Measurements from ENCODE around the gene MAGEH1.
A peak's percentile ranks its signal among the peaks of the same experiment; 100 is the strongest.
"Not testable (repeated sequence)": the region's sequence is repeated elsewhere in the genome, so short reads cannot be mapped to it uniquely, and the experiment has no call there.

The MAGEH1 gene

GRCh38 chrX:55465791-55466190 is 13.9 kb downstream of the MAGEH1 start:
- H3K36me3 ChIP-seq (ENCODE audit: control insufficient read depth, insufficient read depth, low read length, severe bottlenecking); H3K9ac ChIP-seq (ENCODE audit: low read length): not testable (repeated sequence)

GRCh38 chrX:55479956-55480355 is 28.0 kb downstream of the MAGEH1 start:
- DNase-seq (ENCODE audit: low read depth); H3K4me1 ChIP-seq (ENCODE audit: control insufficient read depth, insufficient read depth, low read length); H3K36me3 ChIP-seq (ENCODE audit: control insufficient read depth, insufficient read depth, low read length, severe bottlenecking); H3K9me3 ChIP-seq (ENCODE audit: control insufficient read depth, low read length); H3K4me3 ChIP-seq (ENCODE audit: low read length); H3K9ac ChIP-seq (ENCODE audit: low read length): not testable (repeated sequence)
- H3K27me3 ChIP-seq (replicated peaks; ENCODE audit: control insufficient read depth, insufficient read depth, low read length) = peaks cover 30% of the 10 kb centered on the region

More at GRCh38 chrX:55465791-55466190, 13.9 kb downstream of the MAGEH1 start:
- H3K27me3 ChIP-seq (replicated peaks; ENCODE audit: control insufficient read depth, insufficient read depth, low read length); H3K9me3 ChIP-seq (ENCODE audit: control insufficient read depth, low read length); DNase-seq (ENCODE audit: low read depth); H3K4me1 ChIP-seq (ENCODE audit: control insufficient read depth, insufficient read depth, low read length); H3K4me3 ChIP-seq (ENCODE audit: low read length): not testable (repeated sequence)

GRCh38 chrX:55480390-55481062 is 28.6 kb downstream of the MAGEH1 start:
- H3K36me3 ChIP-seq (ENCODE audit: control insufficient read depth, insufficient read depth, low read length, severe bottlenecking) = no peaks in the 10 kb centered on the region
- H3K4me3 ChIP-seq (ENCODE audit: low read length) = no peak overlapping the region
- H3K4me1 ChIP-seq (ENCODE audit: control insufficient read depth, insufficient read depth, low read length) = no peaks in the 10 kb centered on the region
- H3K9ac ChIP-seq (ENCODE audit: low read length) = no peak overlapping the region
- H3K27me3 ChIP-seq (replicated peaks; ENCODE audit: control insufficient read depth, insufficient read depth, low read length) = peaks cover 30% of the 10 kb centered on the region
- no peaks in the 10 kb centered on the region for H3K9me3 ChIP-seq (ENCODE audit: control insufficient read depth, low read length)
- DNase-seq (ENCODE audit: low read depth) = no peak

- no peak for DNase-seq (ENCODE audit: low read depth)
- Histone ChIP-seq H3K9ac (ENCODE audit: low read length) (no peak overlapping the region), H3K4me3 (ENCODE audit: low read length) (no peak overlapping the region), H3K27me3 (replicated peaks; ENCODE audit: control insufficient read depth, insufficient read depth, low read length) (peaks cover 30% of the 10 kb centered on the region), H3K36me3 (ENCODE audit: control insufficient read depth, insufficient read depth, low read length, severe bottlenecking) (no peaks in the 10 kb centered on the region), H3K9me3 (ENCODE audit: control insufficient read depth, low read length) (no peaks in the 10 kb centered on the region), H3K4me1 (ENCODE audit: control insufficient read depth, insufficient read depth, low read length) (no peaks in the 10 kb centered on the region)
Measured at GRCh38 chrX:55484948-55485347, 33.0 kb downstream of the MAGEH1 start.

- no peaks in the 10 kb centered on the region for H3K36me3 ChIP-seq (ENCODE audit: control insufficient read depth, insufficient read depth, low read length, severe bottlenecking)
Measured at GRCh38 chrX:55486736-55487135, 34.8 kb downstream of the MAGEH1 start.

GRCh38 chrX:55487143-55487542 is 35.2 kb downstream of the MAGEH1 start:
- Histone ChIP-seq H3K9ac (ENCODE audit: low read length) (no peak overlapping the region), H3K9me3 (ENCODE audit: control insufficient read depth, low read length) (no peaks in the 10 kb centered on the region), H3K4me1 (ENCODE audit: control insufficient read depth, insufficient read depth, low read length) (no peaks in the 10 kb centered on the region), H3K4me3 (ENCODE audit: low read length) (no peak overlapping the region), H3K36me3 (ENCODE audit: control insufficient read depth, insufficient read depth, low read length, severe bottlenecking) (no peaks in the 10 kb centered on the region), H3K27me3 (replicated peaks; ENCODE audit: control insufficient read depth, insufficient read depth, low read length) (peaks cover 21% of the 10 kb centered on the region)
- no peak for DNase-seq (ENCODE audit: low read depth)

More at GRCh38 chrX:55486736-55487135, 34.8 kb downstream of the MAGEH1 start:
- H3K9ac ChIP-seq (ENCODE audit: low read length) = no peak overlapping the region
- no peak overlapping the region for H3K4me3 ChIP-seq (ENCODE audit: low read length)
- peaks cover 21% of the 10 kb centered on the region for H3K27me3 ChIP-seq (replicated peaks; ENCODE audit: control insufficient read depth, insufficient read depth, low read length)
- H3K9me3 ChIP-seq (ENCODE audit: control insufficient read depth, low read length) = no peaks in the 10 kb centered on the region
- peak; percentile 1 for DNase-seq (ENCODE audit: low read depth)
- H3K4me1 ChIP-seq (ENCODE audit: control insufficient read depth, insufficient read depth, low read length) = no peaks in the 10 kb centered on the region

- H3K27me3 ChIP-seq (replicated peaks; ENCODE audit: control insufficient read depth, insufficient read depth, low read length) = peaks cover 13% of the 10 kb centered on the region
- peak overlapping the region; percentile 59 for H3K4me3 ChIP-seq (ENCODE audit: low read length)
- H3K4me1 ChIP-seq (ENCODE audit: control insufficient read depth, insufficient read depth, low read length) = no peaks in the 10 kb centered on the region
- peak; percentile 26 for DNase-seq (ENCODE audit: low read depth)
- no peaks in the 10 kb centered on the region for H3K36me3 ChIP-seq (ENCODE audit: control insufficient read depth, insufficient read depth, low read length, severe bottlenecking)
- no peaks in the 10 kb centered on the region for H3K9me3 ChIP-seq (ENCODE audit: control insufficient read depth, low read length)
- H3K9ac ChIP-seq (ENCODE audit: low read length) = peak overlapping the region; percentile 46
Measured at GRCh38 chrX:55488006-55488592, 36.2 kb downstream of the MAGEH1 start.

- Histone ChIP-seq H3K27me3 (replicated peaks; ENCODE audit: control insufficient read depth, insufficient read depth, low read length) (peaks cover 10% of the 10 kb centered on the region), H3K4me1 (ENCODE audit: control insufficient read depth, insufficient read depth, low read length) (no peaks in the 10 kb centered on the region), H3K36me3 (ENCODE audit: control insufficient read depth, insufficient read depth, low read length, severe bottlenecking) (no peaks in the 10 kb centered on the region), H3K9me3 (ENCODE audit: control insufficient read depth, low read length) (no peaks in the 10 kb centered on the region), H3K4me3 (ENCODE audit: low read length) (peak overlapping the region; percentile 89), H3K9ac (ENCODE audit: low read length) (peak overlapping the region; percentile 89)
- peak; percentile 81 for DNase-seq (ENCODE audit: low read depth)
Measured at GRCh38 chrX:55488593-55489313, 36.8 kb downstream of the MAGEH1 start.

- Histone ChIP-seq H3K9me3 (ENCODE audit: control insufficient read depth, low read length) (no peaks in the 10 kb centered on the region), H3K27me3 (replicated peaks; ENCODE audit: control insufficient read depth, insufficient read depth, low read length) (peaks cover 3% of the 10 kb centered on the region), H3K4me3 (ENCODE audit: low read length) (peak within 1 kb of the TSS; percentile 89), H3K9ac (ENCODE audit: low read length) (peak within 1 kb of the TSS; percentile 89), H3K36me3 (ENCODE audit: control insufficient read depth, insufficient read depth, low read length, severe bottlenecking) (no peaks in the 10 kb centered on the region), H3K4me1 (ENCODE audit: control insufficient read depth, insufficient read depth, low read length) (no peaks in the 10 kb centered on the region)
- peak; percentile 60 for DNase-seq (ENCODE audit: low read depth)
Measured at GRCh38 chrX:55489314-55490009, 37.5 kb downstream of the MAGEH1 start, which contains the start of gene USP51. USP51 (minus strand) TSS chrX:55489848; CDS start chrX:55488939, 909 bp downstream.

GRCh38 chrX:55490121-55490520 is 38.2 kb downstream of the MAGEH1 start:
- H3K27me3 ChIP-seq (replicated peaks; ENCODE audit: control insufficient read depth, insufficient read depth, low read length) = no peaks in the 10 kb centered on the region
- no peaks in the 10 kb centered on the region for H3K36me3 ChIP-seq (ENCODE audit: control insufficient read depth, insufficient read depth, low read length, severe bottlenecking)
- peak overlapping the region; percentile 89 for H3K4me3 ChIP-seq (ENCODE audit: low read length)
- H3K9me3 ChIP-seq (ENCODE audit: control insufficient read depth, low read length) = no peaks in the 10 kb centered on the region
- H3K4me1 ChIP-seq (ENCODE audit: control insufficient read depth, insufficient read depth, low read length) = no peaks in the 10 kb centered on the region
- no peak for DNase-seq (ENCODE audit: low read depth)
- peak overlapping the region; percentile 89 for H3K9ac ChIP-seq (ENCODE audit: low read length)

- Histone ChIP-seq H3K9ac (ENCODE audit: low read length) (no peak overlapping the region), H3K9me3 (ENCODE audit: control insufficient read depth, low read length) (no peaks in the 10 kb centered on the region), H3K36me3 (ENCODE audit: control insufficient read depth, insufficient read depth, low read length, severe bottlenecking) (no peaks in the 10 kb centered on the region), H3K4me1 (ENCODE audit: control insufficient read depth, insufficient read depth, low read length) (no peaks in the 10 kb centered on the region), H3K27me3 (replicated peaks; ENCODE audit: control insufficient read depth, insufficient read depth, low read length) (no peaks in the 10 kb centered on the region), H3K4me3 (ENCODE audit: low read length) (no peak overlapping the region)
- no peak for DNase-seq (ENCODE audit: low read depth)
Measured at GRCh38 chrX:55490974-55491373, 39.0 kb downstream of the MAGEH1 start.

All from adipocyte (in vitro differentiated cells).